Measurements from ENCODE around the gene GSG1L. TPM values are rescaled to one million over a fixed set of nuclear protein-coding genes. Genes with fewer than 3 reads are reported as not detected.

Gene GSG1L
- total and polyA plus RNA-seq, 2 of the 13 experiments (the other 11 are each of a cell fraction or from before 2014, with no cell fraction given): not detected

- no peak for ATAC-seq
- no peak overlapping the region for H3K27ac ChIP-seq (ENCODE audit: extremely low read length, insufficient read depth, low read length)
- H3K9me3 ChIP-seq (ENCODE audit: low read length): no peaks in the 10 kb centered on the region
- CTCF ChIA-PET (ENCODE audit: low intra/inter-chr PET ratio, low total read pairs): no interaction called here
- H3K9ac ChIP-seq (ENCODE audit: insufficient read depth, low read depth, low read length): no peak overlapping the region
- no TSS peak for BruUV-seq (replicated peaks)
- H3K4me2 ChIP-seq (ENCODE audit: low read depth, low read length): no peak overlapping the region
- H4K20me1 ChIP-seq (ENCODE audit: insufficient read depth, low read length): no peaks in the 10 kb centered on the region
- H3K36me3 ChIP-seq (replicated peaks in 1 of 2; ENCODE audit: control insufficient read depth in 1 of 2, insufficient read depth in 2 of 2, low read length in 2 of 2): peaks cover 2 to 8% of the 10 kb centered on the region in 2 experiments; a peak in 2 of 5 replicates
- no peaks in the 10 kb centered on the region for H3K79me2 ChIP-seq (ENCODE audit: insufficient read depth, low read length)
- H3K27me3 ChIP-seq (ENCODE audit: control insufficient read depth in 1 of 2, insufficient read depth in 2 of 2, low read length in 2 of 2): no peaks in the 10 kb centered on the region
- POLR2A ChIA-PET: no interaction called here
- no peaks in the 10 kb centered on the region for H3K4me1 ChIP-seq (ENCODE audit: insufficient read depth, low read length)
- no peak for TF ChIP-seq ZSCAN22 (CRISPR knock-in tag; IDR thresholded peaks at IDR 0.05)
- TF ChIP-seq, protein P1, sequence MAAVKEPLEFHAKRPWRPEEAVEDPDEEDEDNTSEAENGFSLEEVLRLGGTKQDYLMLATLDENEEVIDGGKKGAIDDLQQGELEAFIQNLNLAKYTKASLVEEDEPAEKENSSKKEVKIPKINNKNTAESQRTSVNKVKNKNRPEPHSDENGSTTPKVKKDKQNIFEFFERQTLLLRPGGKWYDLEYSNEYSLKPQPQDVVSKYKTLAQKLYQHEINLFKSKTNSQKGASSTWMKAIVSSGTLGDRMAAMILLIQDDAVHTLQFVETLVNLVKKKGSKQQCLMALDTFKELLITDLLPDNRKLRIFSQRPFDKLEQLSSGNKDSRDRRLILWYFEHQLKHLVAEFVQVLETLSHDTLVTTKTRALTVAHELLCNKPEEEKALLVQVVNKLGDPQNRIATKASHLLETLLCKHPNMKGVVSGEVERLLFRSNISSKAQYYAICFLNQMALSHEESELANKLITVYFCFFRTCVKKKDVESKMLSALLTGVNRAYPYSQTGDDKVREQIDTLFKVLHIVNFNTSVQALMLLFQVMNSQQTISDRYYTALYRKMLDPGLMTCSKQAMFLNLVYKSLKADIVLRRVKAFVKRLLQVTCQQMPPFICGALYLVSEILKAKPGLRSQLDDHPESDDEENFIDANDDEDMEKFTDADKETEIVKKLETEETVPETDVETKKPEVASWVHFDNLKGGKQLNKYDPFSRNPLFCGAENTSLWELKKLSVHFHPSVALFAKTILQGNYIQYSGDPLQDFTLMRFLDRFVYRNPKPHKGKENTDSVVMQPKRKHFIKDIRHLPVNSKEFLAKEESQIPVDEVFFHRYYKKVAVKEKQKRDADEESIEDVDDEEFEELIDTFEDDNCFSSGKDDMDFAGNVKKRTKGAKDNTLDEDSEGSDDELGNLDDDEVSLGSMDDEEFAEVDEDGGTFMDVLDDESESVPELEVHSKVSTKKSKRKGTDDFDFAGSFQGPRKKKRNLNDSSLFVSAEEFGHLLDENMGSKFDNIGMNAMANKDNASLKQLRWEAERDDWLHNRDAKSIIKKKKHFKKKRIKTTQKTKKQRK (IDR thresholded peaks at IDR 0.05; ENCODE audit: low read length): no peak
- 88% methylated on average over 11 of the region's 11 CpGs for WGBS (ENCODE audit: low lambda C conversion rate)
- no peak overlapping the region for H2AFZ ChIP-seq (ENCODE audit: low read length)
- H3K4me3 ChIP-seq (replicated peaks in 1 of 3; ENCODE audit: insufficient read depth in 1 of 3, low read depth in 2 of 3, low read length in 3 of 3): no peak overlapping the region
- intact Hi-C loops (cut with micrococcal nuclease; ENCODE audit: unreplicated experiment): no loop called here
- no peak for DNase-seq (ENCODE audit: low spot score)
- in situ Hi-C loops (cut with HindIII; ENCODE audit: extremely low pct_ligation_motif_present, low pct_unique_long_range_greater_than_20kb): no loop called here
- no peak for FAIRE-seq
Measured at GRCh38 chr16:27738596-27738995, 324.9 kb downstream of the GSG1L start.

Small RNAs within 50 kb of the gene (small RNA-seq; reads per million reads assigned to genes)
- gene RNU6-1241P (ENCODE audit: insufficient read depth in 2 of 3, insufficient read length in 3 of 3, low read depth in 2 of 3, low replicate concordance in 1 of 3): 0 reads per million in 3 experiments
- gene RNU6-159P (ENCODE audit: insufficient read depth in 2 of 3, insufficient read length in 3 of 3, low read depth in 2 of 3, low replicate concordance in 1 of 3): 0 reads per million in 3 experiments

Other genes with a start within 250 kb of the GSG1L start
- 102 and 109 TPM in 2 replicates for gene XPO6, start 148.3 kb upstream of the GSG1L start, total RNA-seq (2016; rRNA removed; fragmentation: Illumina TruSeq; extraction: Trizol)
- 119 and 129 TPM in 2 replicates for gene XPO6, start 148.3 kb upstream of the GSG1L start, polyA plus RNA-seq (2011; rRNA removed)
- 0.15 and 0.18 TPM in 2 replicates for gene SBK1, start 228.8 kb upstream of the GSG1L start, total RNA-seq (2016; rRNA removed; fragmentation: Illumina TruSeq; extraction: Trizol)
- gene SBK1, start 228.8 kb upstream of the GSG1L start, polyA plus RNA-seq (2011; rRNA removed): 0.17 and 0.26 TPM in 2 replicates

All from HepG2 (cell line).